Measurements from ENCODE around the gene PCED1A.

Gene PCED1A

GRCh38 chr20:2800521-2801285 lies 39.8 kb downstream of the PCED1A start, which contains the start of gene CPXM1:
TSS of gene CPXM1 (minus strand) at chr20:2800627. CDS start at chr20:2800572, 55 bp downstream.
- no peak for DNase-seq

DNA sequence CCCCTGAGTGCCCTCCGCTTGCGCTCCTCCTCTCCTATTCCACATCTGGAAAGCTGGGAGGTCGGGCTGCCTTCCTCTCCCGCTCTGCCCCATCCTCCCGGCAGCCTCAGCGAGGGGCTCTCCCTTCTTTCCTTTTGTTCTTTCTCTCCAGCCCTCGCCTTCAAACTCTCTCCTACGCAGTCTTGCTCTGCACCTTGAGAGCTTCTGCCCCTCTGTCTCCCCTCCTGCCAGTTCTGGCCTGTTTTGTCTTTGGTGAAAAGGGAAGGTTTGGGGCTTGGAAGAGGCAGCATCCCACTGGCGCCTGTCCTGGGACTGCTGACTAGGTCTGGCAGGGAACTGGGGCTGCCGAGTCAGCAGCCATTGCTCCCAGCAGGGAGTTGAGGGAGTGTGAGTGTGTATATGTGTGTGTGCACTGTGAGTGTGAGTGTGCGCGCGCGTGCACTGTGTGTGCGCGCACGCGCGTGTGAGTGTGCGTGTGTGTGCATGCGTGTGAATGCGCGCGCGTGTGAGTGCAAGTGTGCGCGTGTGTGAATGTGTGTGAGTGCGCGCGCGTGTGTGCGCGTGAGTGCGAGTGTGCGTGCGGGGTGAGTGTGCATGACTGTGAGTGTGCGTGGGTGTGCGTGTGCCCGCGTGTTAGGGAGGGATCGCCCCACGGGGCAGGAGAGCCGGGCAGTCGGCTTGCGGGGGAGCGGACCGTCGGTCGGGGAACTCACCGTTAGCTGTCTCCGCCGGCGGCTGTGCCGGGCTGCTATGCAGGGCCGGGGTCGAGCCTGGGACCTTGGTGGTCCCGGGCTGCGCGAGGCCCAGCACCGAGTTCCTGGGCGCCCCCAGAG lies 40.6 kb downstream of the PCED1A start:
- no peak for DNase-seq

DNA sequence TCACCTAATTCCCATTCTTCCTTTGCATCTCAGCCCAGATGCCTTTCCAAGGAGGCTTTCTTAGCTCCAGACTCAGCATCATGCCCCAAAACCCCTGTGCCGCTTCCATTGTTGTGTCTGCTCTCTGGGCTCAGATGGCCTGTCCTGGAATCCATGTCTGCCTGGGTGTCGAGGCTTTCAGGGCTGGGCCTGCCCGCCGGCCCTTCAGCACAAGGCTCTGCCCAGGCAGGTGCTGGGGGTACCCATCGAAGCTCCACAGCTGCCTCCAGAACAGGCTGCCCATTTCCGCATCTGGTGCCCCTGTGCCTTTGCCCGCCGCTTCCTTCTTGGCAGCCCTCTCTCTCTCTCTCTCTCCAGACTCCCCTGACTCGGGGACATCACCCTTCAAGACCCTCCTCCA lies 41.2 kb downstream of the PCED1A start:
- DNase-seq: no peak

DNA sequence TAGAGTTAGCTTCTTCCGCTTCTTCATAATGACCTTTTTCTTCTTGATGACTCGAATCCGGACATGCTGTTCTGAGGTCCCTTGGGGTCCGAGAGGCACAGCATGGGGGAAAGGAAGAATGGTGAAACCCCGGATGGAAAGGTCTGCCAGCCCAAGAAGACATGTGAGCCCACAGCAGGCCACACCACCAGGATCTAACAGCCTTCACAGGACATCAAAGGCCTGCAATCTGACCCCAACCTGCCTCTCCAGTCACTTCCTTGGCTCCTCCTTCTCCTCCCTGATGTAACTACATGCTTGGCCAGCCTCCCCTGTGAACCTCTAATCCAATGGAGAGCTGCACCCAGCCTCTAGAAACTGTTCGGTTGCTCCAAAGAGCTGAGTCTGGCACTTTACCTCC lies 41.6 kb downstream of the PCED1A start:
- no peak for DNase-seq

DNA sequence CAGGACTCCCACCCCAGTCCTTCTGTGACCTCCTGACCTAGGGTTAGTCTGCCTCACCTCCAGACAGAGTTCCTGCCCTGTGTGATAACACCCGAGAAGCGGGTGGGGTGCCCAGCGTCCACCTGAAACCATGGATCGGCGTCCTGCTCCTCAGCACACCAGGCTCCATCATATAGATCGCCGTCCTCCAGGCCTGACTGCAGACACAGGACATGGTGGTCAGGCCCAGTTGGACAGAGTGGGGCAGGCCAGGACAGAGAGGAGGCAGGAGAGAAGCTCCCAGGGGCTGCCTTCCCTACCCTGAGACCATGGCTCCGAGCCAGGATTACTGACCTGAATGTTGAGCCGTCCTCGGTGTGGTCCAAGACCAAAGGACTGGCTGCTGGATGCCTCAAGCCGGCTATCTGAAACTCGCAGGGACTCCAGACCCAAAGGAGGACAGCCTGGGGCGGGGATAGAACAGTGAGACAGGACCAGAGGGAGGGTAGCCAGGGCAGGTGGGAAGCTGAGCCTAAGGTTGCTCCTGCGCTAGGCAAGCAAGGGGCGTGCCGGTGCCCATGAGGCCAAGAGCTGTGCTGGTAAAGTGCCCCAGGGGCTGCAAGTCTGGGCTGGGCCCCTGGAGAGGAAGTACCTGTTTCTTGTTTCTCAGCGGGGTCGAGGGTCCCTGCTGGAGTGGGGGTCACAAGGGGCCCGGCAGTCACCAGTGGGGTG lies 42.2 kb downstream of the PCED1A start:
- no peak for DNase-seq

GRCh38 chr20:2797136-2797983 lies 43.1 kb downstream of the PCED1A start:
- DNase-seq: no peak

DNA sequence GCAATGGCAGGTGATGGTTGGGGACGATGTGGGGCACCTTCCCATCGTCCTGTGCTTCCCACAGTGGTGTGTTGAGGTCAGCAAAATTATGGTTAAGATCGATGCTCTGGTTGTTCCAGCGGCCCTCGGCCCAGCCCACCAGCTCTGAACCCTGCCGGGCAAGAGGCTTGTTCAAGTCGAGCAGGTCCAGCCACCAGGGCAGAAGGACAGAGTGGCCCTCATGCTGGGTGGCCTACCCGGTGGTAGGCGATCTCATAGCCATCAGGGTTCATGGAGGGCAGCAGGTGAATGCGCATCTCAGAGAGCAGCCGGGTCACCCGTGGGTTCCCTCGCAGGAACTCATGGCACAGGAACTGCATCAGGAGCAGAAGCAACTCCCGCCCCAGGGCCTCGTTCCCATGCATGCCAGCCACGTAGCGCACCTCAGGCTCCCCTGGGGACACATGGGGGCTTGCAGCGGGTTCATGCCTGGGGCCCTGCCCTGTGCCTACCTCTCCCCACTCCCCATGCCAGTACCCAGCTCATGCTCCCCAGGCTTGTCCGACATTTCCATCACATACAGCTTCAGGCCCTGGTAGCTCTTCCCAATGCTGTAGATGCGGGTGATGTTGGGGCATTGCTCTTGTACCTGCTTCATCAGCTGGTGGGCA lies 44.3 kb downstream of the PCED1A start:
- no peak for DNase-seq

GRCh38 chr20:2795451-2795850 lies 45.0 kb downstream of the PCED1A start:
- no peak for DNase-seq

DNA sequence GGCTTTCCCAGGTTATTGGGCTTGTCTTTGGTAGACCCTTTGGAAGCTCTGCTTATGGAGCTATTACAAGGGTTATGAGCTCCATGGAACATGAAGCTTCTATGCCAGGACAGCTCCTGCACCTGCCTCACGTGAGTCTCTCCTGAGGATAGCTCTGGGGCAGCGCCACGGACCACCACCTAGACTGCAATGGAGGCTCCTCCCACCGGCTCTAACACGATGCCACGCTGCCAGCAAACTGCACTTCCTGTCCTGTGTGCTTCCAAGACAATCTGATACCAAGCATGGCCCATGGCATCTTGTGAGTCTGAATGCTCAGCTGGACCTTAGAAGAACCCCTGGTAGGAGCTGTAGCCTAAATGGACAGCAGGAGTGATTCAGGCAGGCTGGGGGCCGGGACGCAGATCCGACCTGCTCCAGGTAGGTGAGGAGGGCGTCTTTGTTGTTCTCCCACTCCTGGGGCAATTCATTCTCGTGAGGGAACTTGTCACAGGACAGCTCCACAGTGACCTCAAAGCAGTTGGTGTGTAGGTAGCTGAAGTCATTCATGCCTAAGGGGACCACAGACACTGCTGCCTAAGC lies 45.5 kb downstream of the PCED1A start:
- DNase-seq: no peak

DNA sequence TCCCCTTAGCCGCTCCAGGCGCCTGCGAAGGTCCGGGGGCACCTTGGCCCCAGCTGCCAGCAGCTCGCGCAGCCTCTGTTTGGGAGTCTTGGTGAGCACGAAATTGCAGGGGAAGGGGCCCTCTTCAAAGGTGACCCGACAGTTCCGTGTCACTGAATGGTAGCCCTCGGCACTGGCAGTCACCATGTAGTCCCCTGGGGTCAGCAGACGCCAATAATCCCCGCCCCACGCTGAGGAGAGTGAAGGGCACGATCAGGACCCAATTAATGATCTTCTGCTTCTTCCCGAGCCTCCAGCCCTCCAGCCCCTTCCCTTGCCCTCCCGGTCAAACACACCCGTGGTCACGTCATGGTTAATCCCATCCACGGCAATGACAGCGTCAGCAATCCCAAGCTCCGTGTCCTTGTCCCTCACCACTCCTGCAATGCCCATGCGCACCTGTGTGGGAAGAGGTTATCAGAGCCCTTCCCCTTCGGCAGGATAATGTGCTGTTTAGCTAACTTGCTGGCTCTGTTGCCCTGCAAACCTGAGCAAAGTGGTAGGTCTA lies 46.2 kb downstream of the PCED1A start:
- no peak for DNase-seq

GRCh38 chr20:2793471-2793870 lies 47.0 kb downstream of the PCED1A start:
- no peak for DNase-seq
